ENCODE measurements around the gene TCL1B. TPM values are rescaled to one million over a fixed set of nuclear protein-coding genes. Genes with fewer than 3 reads are reported as not detected.

TCL1B gene
- total and polyA plus RNA-seq, 2 of the 4 experiments (the other 2 are of a cell fraction) = not detected

- TF ChIP-seq RAD21 (IDR thresholded peaks at IDR 0.05; ENCODE audit: low read length) = no peak
- no peak for TF ChIP-seq POLR2A (IDR thresholded peaks at IDR 0.05; ENCODE audit: low read depth, low read length)
- TF ChIP-seq RCOR1 (IDR thresholded peaks at IDR 0.05; ENCODE audit: insufficient replicate concordance, low read length) = no peak
- TF ChIP-seq RFX5 (IDR thresholded peaks at IDR 0.05; ENCODE audit: low read depth, low read length) = no peak
- no peak for TF ChIP-seq USF2 (IDR thresholded peaks at IDR 0.05; ENCODE audit: low read depth, low read length)
- TF ChIP-seq FOS (IDR thresholded peaks at IDR 0.05; ENCODE audit: low read depth, low read length) = no peak
- TF ChIP-seq SMC3 (IDR thresholded peaks at IDR 0.05; ENCODE audit: low read depth, low read length) = no peak
- TF ChIP-seq CTCF (conservative IDR thresholded peaks at IDR 0.05; ENCODE audit: low read depth, low read length) = no peak
- TF ChIP-seq NFE2L2 (IDR thresholded peaks at IDR 0.05; ENCODE audit: low read depth, low read length) = no peak
- ChIA-PET POLR2A (ENCODE audit: unreplicated experiment) (no interaction called here), CTCF (interaction anchor here (0.6 to 1.4 kb wide), 2 partner anchors 15 to 35 kb away, joined by 3 to 5 read pairs; no protein-coding TSS in a partner anchor)
- WGBS, 2 experiments (ENCODE audit: extremely low coverage in 2 of 2, insufficient read length in 1 of 2) = no CpG with 5 or more reads among the region's 8 CpGs
- Histone ChIP-seq H2BK20ac (ENCODE audit: low read depth, low read length) (no peak overlapping the region), H2AFZ (replicated peaks; ENCODE audit: low read length, poor library complexity) (no peak overlapping the region), H2BK15ac (ENCODE audit: low read depth, low read length) (no peak overlapping the region), H4K8ac (ENCODE audit: low read depth in 2 of 2, low read length in 2 of 2) (no peak overlapping the region), H3K27me3 (ENCODE audit: control insufficient read depth, insufficient read depth, low read length) (no peaks in the 10 kb centered on the region), H3K56ac (ENCODE audit: extremely low read depth, insufficient read depth, low read length) (no peak overlapping the region), H3K14ac (replicated peaks; ENCODE audit: low read depth, low read length) (no peak overlapping the region), H3K9me3 (ENCODE audit: control insufficient read depth, insufficient read depth, low read length) (peaks cover 2% of the 10 kb centered on the region; the same call in 1 of the 2 replicates), H2AK5ac (ENCODE audit: low read depth, low read length) (no peak overlapping the region), H2AK9ac (replicated peaks; ENCODE audit: low read depth, low read length, poor library complexity) (no peak overlapping the region), H3K9ac (ENCODE audit: low read depth, low read length) (no peak overlapping the region), H3K23ac (ENCODE audit: low read depth, low read length) (no peak overlapping the region), H3K9me1 (ENCODE audit: insufficient read depth, low read length) (no peaks in the 10 kb centered on the region), H3K36me3 (ENCODE audit: control insufficient read depth, insufficient read depth, low read length) (no peaks in the 10 kb centered on the region), H3K79me1 (ENCODE audit: low read depth in 1 of 2, low read length in 2 of 2) (no peaks in the 10 kb centered on the region), H3K4ac (ENCODE audit: low read depth, low read length) (no peak overlapping the region), H3K18ac (ENCODE audit: low read depth, low read length) (no peak overlapping the region), H3K4me2 (ENCODE audit: low read depth, low read length) (no peak overlapping the region), H4K91ac (ENCODE audit: insufficient read depth, low read depth, low read length) (no peak overlapping the region), H3K4me1 (ENCODE audit: control insufficient read depth, insufficient read depth, low read length) (no peaks in the 10 kb centered on the region), H4K5ac (ENCODE audit: low read depth, low read length) (no peak overlapping the region), H3K4me3 (ENCODE audit: insufficient read depth, low read depth, low read length) (no peak overlapping the region), H2BK120ac (ENCODE audit: low read depth, low read length) (no peak overlapping the region), H3K27ac (ENCODE audit: insufficient read depth, low read length) (no peak overlapping the region), H4K20me1 (ENCODE audit: insufficient read depth, low read length) (no peaks in the 10 kb centered on the region), H2BK5ac (ENCODE audit: low read depth, low read length, poor library complexity, severe bottlenecking) (no peak overlapping the region)
- ATAC-seq (ENCODE audit: low read depth) = no peak
- in situ Hi-C loops (cut with MboI; ENCODE audit: low sequenced_read_pairs) = no loop called here
- no peak for DNase-seq
- intact Hi-C loops (cut with micrococcal nuclease) = no loop called here
- dilution Hi-C loops (cut with HindIII; ENCODE audit: low sequenced_read_pairs, unreplicated experiment) = no loop called here
- no TSS peak for BruUV-seq (replicated peaks)
These were observed 6.1 kb upstream of the TCL1B start for GRCh38 chr14:95679998-95680735.

Data from IMR-90 (cell line).